Measurements from ENCODE around the gene CTIF.
"Not testable (repeated sequence)": the region's sequence is repeated elsewhere in the genome, so short reads cannot be mapped to it uniquely, and the experiment has no call there.

CTIF gene

DNA sequence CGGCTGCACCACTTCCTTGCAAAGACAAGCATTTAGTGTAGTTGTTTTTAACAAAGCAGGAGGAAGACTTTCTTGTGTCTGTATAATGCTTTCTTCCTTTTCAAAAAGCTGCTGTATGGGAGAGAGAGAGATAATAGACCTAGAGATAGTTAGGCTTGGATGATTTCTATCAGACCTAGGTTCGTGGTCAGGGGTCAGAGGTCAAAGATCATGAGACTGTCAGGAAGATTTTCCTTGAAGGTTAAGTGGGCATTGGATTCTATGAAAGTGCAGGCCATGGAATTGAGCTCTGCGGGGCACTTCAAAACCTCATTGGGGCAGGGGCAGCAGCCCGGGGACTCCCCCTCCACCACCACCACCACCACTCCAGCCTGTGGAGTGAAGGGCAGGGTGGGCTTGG lies 164.6 kb downstream of the CTIF start:
- DNase-seq (ENCODE audit: low read depth in 4 of 4, low spot score in 1 of 4) = no peak

DNA sequence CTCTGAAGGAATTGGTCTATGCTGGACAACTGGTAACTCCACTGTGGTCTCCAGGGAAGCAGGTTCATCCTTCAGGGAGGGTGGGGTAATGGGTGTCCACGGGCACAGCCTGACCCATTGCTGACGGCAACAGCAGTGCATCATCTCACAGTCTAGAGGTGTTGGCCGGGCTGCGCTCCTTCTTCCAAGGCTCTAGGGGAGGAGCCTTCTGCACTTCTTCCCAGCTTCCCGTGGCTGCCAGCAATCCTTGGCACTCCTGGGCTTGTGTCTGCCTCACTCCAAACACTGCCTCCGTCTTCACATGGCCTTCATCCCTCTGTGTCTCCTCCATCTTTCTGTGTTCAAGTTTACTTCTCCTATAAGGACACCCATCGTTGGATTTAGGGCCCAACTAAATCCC lies 166.2 kb downstream of the CTIF start:
- DNase-seq (ENCODE audit: low read depth in 4 of 4, low spot score in 1 of 4) = no peak

- DNase-seq (ENCODE audit: low read depth in 4 of 4, low spot score in 1 of 4) = no peak
These were observed 166.7 kb downstream of the CTIF start for GRCh38 chr18:48705531-48705930.

- DNase-seq (ENCODE audit: low read depth in 4 of 4, low spot score in 1 of 4) = no peak
These were observed 167.9 kb downstream of the CTIF start for GRCh38 chr18:48706731-48707130.

GRCh38 chr18:48707636-48708296 lies 168.9 kb downstream of the CTIF start:
- DNase-seq (ENCODE audit: low read depth in 4 of 4, low spot score in 1 of 4) = no peak

DNA sequence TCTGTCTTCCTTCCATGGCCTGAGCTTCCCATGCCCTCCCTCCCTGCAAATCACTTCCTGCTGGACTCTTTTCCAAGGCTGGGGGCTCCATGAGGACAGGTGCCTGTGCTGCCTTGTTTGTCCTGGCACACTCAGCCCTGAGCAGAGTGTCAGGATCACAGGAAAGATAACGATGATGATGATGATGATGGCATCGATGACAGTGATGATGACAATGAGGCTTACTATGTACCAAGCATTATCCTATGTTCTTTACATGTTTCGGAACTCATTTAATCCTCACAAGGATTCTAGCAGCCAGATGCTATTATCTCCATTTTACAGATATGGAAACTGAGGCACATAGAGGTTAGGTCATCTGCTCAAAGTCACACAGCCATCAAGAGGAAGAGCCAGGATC lies 170.0 kb downstream of the CTIF start:
- no peak for DNase-seq (ENCODE audit: low read depth in 4 of 4, low spot score in 1 of 4)

GRCh38 chr18:48709371-48710062 lies 170.7 kb downstream of the CTIF start:
- no peak for DNase-seq (ENCODE audit: low read depth in 4 of 4, low spot score in 1 of 4)

GRCh38 chr18:48711651-48712486 lies 173.0 kb downstream of the CTIF start:
- DNase-seq (ENCODE audit: low read depth in 4 of 4, low spot score in 1 of 4) = no peak

GRCh38 chr18:48713309-48713708 lies 174.5 kb downstream of the CTIF start:
- no peak for DNase-seq (ENCODE audit: low read depth in 4 of 4, low spot score in 1 of 4)

- no peak for DNase-seq (ENCODE audit: low read depth in 4 of 4, low spot score in 1 of 4)
These were observed 176.0 kb downstream of the CTIF start for GRCh38 chr18:48714873-48715272.

GRCh38 chr18:48715711-48716361 lies 177.0 kb downstream of the CTIF start:
- no peak for DNase-seq (ENCODE audit: low read depth in 4 of 4, low spot score in 1 of 4)

DNA sequence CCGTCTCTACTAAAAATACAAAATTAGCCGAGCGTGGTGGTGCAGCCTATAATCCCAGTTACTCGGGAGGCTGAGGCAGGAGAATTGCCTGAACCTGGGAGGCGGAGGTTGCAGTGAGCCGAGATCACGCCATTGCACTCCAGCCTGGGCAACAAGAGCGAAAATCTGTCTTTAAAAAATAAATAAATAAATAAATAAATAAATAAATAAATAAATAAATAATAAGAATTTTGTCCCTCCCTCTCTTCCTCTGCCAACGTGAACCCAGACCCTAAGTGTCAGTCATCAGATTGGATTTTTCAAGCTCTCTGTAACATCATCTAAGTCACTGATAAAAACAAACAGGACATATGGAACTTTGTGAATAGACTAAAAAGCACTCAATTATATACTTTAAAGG lies 178.4 kb downstream of the CTIF start:
- DNase-seq (ENCODE audit: low read depth in 4 of 4, low spot score in 1 of 4) = not testable (repeated sequence)

- no peak for DNase-seq (ENCODE audit: low read depth in 4 of 4, low spot score in 1 of 4)
These were observed 179.6 kb downstream of the CTIF start for GRCh38 chr18:48718251-48718959.

DNA sequence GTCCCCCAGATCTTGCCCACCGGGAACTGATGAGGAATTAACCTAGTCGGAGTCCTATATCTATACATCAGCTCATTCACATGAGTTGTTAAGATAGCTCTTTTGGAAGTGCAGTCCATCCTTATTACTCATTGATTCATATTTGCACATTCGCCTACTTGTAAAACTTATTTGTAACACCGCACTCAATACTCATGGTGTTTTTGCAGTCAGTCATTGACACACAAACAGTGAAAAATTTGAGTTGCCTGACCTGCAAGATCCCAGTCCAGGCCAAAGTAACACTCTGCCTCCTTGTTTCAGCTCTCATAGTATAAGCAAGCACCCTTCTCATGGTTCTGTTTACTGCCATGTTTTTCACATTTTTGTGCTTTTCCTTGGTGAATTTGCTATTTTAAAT lies 180.6 kb downstream of the CTIF start:
- DNase-seq (ENCODE audit: low read depth in 4 of 4, low spot score in 1 of 4) = no peak

DNA sequence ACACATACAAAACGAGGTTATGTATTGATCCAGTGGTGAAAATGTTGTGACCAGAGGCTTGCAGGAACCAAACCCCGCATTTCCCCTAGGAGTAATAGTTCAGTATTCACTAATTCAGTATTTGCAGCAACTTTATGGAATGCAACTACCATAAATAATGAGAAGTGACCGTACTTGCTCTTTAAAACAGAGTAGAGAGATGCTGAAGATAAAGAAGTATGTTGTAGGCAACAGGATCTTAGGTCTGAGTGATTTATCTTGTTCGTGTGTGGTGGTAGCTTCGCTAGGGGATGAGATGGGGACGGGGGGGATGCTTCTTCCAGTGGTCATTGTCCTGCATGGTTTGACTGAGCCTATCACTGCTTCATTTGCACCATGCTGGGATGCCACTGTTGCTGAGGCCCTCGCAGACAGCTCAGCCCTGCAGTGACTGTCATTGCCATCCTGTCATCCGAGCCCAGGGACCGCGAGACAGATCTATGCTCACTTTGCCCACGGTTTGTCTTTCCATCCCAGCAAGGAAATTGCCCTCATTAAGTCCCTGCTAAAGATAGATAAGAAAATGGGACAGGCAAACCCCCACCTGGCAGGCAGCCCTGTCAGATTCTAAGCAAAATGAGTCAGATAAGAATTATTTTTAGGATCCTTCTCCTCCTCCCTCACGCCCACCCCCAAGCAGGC lies 181.3 kb downstream of the CTIF start:
- no peak for DNase-seq (ENCODE audit: low read depth in 4 of 4, low spot score in 1 of 4)

DNA sequence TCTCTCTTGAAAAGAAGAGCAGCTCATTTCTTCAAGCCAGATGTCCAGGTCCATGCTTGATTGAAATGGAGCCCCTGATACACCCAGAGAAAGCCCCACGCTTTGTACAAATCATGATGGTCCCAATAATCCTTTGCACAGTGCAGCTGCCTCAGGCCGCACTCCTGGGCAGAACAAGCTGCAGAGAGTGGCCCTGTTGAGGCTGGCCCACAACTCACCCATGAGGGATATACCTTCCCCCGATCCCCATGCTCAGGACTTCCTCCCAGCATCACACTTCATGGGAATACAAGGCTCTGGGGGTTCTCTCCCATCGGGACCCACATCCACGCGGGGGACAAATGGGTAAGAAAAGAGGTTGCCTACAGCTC lies 181.8 kb downstream of the CTIF start:
- no peak for DNase-seq (ENCODE audit: low read depth in 4 of 4, low spot score in 1 of 4)

DNA sequence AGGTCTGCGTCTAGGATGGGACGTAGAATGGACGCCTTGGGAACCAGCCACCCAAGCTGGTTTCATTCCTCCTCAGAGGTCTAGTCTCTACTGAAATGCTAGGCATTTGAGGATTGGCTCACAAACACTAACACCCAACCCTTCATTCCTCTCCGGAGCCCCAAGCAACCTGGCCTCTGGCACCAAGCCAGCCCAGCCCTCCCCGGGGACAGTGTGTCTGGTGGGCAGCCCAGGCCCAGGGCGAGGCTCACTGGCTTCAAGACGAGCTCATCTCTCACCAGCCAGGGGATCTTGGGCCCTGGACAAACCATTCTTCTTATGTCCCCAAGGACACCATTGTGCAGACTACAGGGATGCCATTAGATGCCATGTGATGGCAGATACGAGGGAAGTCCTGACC lies 182.5 kb downstream of the CTIF start:
- DNase-seq (ENCODE audit: low read depth in 4 of 4, low spot score in 1 of 4) = no peak

DNA sequence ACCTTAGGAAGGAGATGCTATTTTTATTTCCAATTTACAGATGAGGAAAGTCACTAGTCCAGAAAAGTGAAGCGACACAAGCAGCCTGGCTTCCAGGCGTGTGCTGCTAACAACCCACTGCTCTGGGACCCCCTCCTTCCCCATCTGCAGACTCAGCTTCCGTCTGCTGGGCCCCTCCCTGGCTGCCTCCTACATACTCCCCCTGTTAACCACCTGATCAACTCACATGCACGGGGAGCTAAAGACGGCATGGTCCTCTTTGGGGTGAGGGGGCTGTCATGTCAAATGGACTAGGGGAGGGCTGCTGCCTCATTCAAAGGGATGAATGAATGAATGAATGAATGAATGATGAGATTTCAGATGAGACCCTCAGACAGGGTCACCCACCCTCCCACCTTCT lies 184.2 kb downstream of the CTIF start:
- no peak for DNase-seq (ENCODE audit: low read depth in 4 of 4, low spot score in 1 of 4)

GRCh38 chr18:48723837-48724236 lies 185.0 kb downstream of the CTIF start:
- DNase-seq (ENCODE audit: low read depth in 4 of 4, low spot score in 1 of 4) = no peak

DNA sequence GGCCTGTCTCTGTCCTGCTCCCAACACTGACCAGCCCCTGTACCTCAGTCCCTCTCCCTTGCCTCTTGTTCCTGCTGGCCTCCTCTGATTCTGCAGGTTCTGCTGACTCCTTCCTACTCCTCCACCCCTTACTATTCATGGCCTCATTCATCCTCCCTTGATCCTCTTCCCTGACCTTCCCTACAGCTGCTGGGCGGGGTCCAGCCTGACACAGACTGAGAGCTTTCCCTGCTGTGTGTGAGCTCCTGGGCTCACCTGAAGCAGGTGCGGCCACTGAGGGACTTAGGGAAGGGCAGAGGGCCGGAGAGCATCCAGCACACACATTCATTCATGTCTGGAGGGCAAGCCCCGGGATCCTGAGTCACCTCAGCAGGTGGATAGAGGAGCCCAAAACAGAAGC lies 185.6 kb downstream of the CTIF start:
- DNase-seq (ENCODE audit: low read depth in 4 of 4, low spot score in 1 of 4) = no peak

DNA sequence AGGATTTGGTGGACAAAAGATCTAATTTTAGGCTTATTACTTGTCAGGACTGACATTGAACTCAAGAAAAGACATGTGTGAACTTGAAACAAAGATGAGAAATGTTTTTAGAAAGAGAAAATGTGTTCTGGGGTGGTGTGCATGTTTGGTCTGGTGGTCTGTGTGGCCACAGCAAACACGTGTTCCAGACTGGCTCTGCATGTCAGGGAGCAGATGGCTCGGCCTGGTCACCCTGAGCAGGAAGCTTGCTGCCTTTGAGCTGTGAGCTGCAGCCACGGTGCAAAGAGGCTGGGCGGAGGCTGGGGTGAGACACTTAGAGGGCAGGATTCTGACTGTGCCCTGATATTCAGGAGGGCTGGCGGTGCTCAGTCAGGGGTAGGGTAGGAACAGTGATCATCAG lies 186.1 kb downstream of the CTIF start:
- DNase-seq (ENCODE audit: low read depth in 4 of 4, low spot score in 1 of 4) = no peak

Measured in stimulated activated CD4-positive, alpha-beta T cell treated with anti-CD3 and anti-CD28 coated beads, Interleukin-1b, Interleukin-23, amount 100 ng/mL, for 24 hours (primary cell).